ENCODE results near the gene PIGH.

DNA sequence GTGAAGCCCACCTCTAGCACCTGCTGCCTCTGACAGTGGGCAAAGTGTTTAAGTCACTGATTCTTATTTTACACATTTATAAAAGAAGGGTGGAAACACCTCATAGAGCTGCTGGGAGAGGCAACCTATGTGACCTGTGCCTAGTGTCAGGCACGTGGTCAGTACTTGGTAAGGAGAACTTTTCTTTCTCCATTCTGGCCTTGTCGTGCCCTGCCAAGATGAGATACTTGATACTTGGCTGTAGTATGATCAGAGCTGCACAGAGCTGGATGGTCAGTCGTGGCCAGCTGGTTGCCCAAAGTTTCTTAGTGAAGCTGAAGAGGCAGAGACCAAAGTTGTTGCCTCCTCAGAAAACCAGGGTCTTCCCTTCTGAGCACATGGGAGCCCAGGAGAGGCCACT is 42.4 kb downstream of the PIGH start:
- TF ChIP-seq YY1 (IDR thresholded peaks at IDR 0.05; ENCODE audit: insufficient read depth, insufficient read length), result no peak
- TF ChIP-seq ZNF274 (IDR thresholded peaks at IDR 0.05; ENCODE audit: low read depth, low read length), result no peak
- TF ChIP-seq SUZ12 (IDR thresholded peaks at IDR 0.05; ENCODE audit: extremely low read depth, insufficient read depth, insufficient read length), result no peak

All from NT2/D1 (cell line).